Upper lobe of left lung (tissue), 4 donors: ENCODE measurements around the gene TIGD4.

Experiments
- EP300 ChIP-seq, 4 donors: sonication (generic); formaldehyde crosslinking; IDR thresholded peaks; one replicate each; pipeline ENCODE4 v1.5.1; 2017; ENCODE audit warnings: antibody characterized with exemption in 4 of 4, control low read depth in 2 of 4
- POLR2AphosphoS5 ChIP-seq, 2 donors: sonication (generic); formaldehyde crosslinking; IDR thresholded peaks; one replicate each; pipeline ENCODE4 v1.5.1; 2017; ENCODE audit warnings: antibody characterized with exemption in 2 of 2
- TF ChIP-seq, protein P1 (sequence below), 6 experiments: fragments of 450-650 bp in 4 of 6; fragments of 200-600 bp in 2 of 6; sonication (generic) in 2 of 6; IDR thresholded peaks; one replicate each; pipeline ENCODE4 v1.5.1; 2016 to 2019; ENCODE audit warnings: antibody characterized with exemption in 6 of 6

- TF ChIP-seq, protein P1, sequence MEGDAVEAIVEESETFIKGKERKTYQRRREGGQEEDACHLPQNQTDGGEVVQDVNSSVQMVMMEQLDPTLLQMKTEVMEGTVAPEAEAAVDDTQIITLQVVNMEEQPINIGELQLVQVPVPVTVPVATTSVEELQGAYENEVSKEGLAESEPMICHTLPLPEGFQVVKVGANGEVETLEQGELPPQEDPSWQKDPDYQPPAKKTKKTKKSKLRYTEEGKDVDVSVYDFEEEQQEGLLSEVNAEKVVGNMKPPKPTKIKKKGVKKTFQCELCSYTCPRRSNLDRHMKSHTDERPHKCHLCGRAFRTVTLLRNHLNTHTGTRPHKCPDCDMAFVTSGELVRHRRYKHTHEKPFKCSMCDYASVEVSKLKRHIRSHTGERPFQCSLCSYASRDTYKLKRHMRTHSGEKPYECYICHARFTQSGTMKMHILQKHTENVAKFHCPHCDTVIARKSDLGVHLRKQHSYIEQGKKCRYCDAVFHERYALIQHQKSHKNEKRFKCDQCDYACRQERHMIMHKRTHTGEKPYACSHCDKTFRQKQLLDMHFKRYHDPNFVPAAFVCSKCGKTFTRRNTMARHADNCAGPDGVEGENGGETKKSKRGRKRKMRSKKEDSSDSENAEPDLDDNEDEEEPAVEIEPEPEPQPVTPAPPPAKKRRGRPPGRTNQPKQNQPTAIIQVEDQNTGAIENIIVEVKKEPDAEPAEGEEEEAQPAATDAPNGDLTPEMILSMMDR (IDR thresholded peaks at IDR 0.05): no peak
- TF ChIP-seq POLR2AphosphoS5 (IDR thresholded peaks at IDR 0.05) (no peak), EP300 (IDR thresholded peaks at IDR 0.05) (no peak)
These were observed 51.2 kb downstream of the TIGD4 start for GRCh38 chr4:152728343-152728742.
